GM21825 (cell line): ENCODE data around the gene FKBP7.
"Not testable (repeated sequence)": the region's sequence is repeated elsewhere in the genome, so short reads cannot be mapped to it uniquely, and the experiment has no call there.

Experiments
- ATAC-seq: cut with Tn5 transposase; IDR thresholded peaks from one replicate; pipeline ENCODE4 v1.9.1; 2021; ENCODE audit warnings: mild to moderate bottlenecking, moderate library complexity; ENCODE audit not compliant: unreplicated experiment

FKBP7 gene

DNA sequence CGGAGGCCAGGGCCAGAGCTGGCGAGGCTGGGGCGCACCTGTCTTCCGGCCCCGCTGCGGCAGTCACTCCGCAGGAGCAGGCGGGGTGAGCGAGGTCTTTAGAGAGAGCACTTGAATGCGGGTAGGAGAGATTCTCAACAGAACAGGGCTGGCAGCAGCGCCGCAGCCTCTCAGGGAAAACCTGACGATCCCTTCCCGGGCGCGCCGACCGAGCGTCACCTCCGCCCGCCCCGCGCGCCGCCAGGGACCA is 28.0 kb downstream of the FKBP7 start:
- ATAC-seq = peak; percentile 42

DNA sequence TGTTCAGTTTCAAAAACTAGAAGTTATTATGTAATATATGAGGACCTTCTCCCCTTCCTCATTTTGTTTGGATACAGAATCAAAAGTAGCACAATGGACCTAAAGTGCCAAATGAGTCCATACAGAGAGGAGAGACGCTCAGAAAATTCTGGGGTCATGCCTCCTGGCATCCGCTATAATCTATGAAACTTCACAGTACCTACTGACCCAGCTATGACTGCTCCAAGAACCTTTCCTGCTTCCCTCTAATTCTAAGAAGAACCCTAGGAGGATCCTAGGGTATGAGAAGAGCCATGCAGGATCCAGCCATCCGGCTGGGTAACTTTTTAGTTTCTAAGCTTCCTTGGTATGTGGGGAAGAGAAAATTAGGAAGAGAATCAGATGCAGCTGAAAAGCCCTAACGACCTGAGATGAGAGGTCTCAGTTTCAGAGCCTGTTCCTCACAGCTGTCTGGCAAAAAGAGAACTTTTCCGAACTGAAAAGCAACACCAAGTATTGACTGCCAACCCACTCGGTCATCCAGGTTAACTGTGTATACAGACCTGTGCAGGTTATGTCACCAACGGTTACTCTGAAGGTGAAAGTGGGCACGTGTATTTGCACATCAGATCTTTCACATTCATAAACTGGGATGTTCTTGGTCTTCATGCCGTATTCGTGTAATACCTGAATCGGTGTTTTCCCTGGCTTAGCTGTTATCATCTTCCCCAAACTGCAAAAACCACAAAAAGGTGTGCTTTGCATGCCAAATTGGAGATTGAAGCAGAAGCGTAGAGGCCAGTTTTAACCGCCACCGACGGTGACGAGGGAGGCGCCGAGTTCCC is 28.5 kb downstream of the FKBP7 start:
- peak; percentile 4 for ATAC-seq

DNA sequence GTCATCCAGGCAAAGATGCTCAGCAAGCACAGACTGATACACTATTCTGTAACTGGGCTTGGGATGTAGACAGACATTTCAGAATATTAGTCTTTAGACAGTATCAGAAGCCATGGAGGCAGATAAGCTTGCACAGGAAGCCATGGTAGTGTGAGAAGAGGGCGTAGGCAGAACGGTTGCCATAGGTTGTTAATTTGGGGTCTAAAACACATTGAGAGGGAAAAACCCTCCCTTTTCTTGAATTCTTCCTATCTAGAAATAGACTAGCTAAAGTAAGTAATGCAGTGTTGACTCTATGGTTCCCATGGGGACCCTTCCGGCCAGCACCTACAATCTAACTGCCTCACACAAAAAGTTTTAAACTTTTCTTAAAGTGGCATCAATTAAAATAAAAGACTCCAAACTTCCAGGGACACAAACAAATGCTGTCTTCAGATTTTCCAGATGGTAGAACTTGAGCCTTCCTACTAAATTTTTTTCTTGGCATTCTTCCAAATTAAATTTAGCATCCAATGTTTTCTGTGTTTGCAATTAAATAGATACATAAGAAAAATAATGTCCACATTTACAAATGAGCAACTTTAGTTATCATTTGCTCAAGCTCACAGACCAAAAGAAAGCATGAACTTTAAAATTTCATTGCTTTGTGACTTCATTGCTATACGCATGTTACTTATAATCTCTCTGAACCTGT is 29.3 kb downstream of the FKBP7 start:
- no peak for ATAC-seq

DNA sequence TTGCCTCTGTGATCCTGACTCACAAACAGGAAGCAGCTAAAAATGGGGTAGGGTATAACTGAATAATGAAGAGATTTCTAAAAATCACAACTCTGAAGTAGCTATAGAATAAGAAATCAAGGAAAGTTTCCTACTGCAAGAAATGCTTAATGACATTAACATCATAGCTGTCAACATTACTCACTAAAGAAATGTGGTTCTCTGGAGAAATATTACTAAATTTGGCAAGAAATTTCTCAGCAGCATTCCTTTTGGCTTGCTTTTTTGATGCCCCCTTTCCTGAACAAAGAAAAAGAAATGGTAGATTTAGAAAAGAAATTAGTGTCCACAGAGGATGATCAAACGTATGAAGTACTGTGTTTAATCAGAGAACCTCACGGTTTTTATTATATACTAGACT is 37.0 kb downstream of the FKBP7 start:
- ATAC-seq = no peak

DNA sequence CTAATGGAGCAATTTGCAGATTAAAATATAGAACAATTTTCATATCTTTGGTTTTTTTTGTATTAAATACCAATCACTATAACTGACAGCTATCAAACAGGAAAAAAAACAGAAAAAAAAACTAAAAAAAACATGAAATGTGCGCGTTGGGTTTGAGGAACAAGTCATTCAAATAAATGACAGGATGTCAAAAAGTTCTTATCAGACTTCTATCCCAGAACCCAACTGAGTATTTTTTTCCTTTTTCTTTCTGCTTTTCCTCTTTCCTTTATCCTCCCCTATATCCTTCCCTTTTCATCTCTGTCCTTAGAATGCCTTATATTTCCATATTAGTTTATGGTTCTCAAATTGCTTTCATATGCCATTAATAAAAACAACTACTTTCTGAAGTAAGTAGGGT is 41.7 kb downstream of the FKBP7 start:
- no peak for ATAC-seq

DNA sequence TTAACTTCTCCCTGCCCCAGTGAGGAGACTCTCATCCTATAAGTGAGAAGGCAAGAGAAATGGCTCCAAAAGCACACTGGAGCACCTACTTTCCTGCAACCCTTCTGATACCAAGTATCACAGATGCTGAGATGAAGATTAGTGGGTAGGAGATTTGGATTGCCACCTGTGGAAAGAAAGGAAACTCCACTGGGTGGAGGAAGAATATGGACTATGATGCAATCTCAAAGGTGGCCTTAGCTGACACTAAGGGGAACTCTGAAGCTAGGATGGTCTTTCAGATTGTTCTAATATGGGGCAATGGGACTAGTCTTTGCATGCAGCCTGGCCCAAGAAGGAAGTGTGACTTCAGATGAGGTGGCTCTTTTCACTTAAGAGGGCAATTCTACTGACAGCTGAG is 49.1 kb downstream of the FKBP7 start:
- ATAC-seq = no peak

DNA sequence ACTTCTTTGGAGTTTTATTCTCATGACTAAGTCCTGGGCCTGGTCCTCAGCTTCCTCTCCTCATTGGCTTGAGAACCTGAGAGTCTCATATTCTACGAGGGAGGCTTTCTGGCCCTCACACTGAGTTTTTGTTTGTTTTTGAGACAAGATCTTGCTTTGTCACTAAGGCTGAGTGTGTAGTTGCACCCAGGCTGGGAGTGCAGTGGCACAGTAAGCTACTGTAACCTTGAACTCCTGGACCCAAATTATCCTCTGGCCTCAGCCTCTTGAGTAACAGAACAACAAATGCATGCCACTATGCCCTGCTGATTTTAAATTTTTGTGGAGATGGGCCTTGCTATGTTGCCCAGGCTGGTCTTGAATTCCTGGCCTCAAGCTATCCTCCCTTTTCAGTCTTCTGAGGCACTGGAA is 50.0 kb downstream of the FKBP7 start:
- no peak for ATAC-seq

DNA sequence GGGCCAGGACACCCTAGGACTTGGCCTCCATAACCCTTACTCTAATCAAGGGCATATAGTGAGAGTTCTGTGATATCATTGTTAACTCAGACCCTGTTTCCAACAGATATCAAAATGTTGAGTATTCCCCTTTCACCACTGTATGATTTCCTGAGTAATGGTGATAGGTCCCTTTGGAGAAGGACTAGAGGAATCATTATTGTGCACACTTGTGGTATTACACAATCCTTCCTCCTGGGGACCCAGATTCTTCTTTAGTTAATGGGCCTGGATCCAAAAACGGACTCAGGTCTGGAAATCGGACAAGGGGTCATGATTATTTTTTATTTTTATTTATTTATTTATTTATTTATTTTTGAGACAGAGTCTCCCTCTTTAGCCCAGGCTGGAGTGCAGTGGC is 50.9 kb downstream of the FKBP7 start:
- ATAC-seq = no peak

DNA sequence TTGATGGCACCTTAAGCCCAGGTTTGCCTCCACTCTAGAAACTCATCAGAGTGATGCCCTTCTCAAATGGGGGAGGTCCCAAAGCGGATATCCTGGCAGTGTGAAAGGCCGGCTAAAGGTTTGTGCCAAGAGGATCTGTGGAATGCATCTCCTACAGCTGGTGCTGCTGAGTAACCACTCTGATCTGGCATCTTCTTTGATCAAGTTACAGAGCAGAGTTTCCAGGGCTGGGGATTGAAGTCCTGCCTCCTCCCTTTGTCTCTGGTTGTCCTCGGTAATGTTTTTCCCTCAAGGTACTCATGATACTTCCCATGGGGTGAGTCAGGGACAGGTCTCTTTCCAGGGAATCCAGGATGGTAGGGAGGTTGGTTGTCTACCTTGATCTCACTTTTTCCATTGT is 52.0 kb downstream of the FKBP7 start:
- no peak for ATAC-seq

DNA sequence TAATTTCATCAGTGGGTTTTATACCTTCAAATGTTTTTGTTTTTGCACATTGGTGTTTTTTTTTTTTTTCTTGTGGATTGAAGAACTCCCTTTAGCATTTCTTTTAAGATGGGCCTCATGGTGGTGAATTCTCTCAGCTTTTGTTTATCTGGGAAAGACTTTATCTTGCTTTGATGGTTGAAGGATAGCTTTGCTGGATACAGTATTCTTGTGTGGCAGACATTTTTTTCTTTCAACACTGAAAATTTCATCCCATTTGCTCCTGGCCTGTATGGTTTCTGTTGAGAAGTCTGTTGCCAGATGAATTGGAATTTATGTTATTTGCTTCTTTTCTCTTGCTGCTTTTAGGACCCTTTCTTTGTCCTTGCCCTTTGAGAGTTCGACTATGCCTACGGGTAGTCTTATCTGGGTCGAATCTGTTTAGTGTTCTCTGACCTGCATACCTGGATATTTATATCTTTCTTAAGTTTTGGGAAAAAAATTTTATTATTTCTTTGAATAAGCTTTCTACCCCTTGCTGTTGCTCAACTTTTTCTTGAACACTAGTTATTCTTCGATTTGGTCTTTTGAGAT is 53.1 kb downstream of the FKBP7 start:
- no peak for ATAC-seq

DNA sequence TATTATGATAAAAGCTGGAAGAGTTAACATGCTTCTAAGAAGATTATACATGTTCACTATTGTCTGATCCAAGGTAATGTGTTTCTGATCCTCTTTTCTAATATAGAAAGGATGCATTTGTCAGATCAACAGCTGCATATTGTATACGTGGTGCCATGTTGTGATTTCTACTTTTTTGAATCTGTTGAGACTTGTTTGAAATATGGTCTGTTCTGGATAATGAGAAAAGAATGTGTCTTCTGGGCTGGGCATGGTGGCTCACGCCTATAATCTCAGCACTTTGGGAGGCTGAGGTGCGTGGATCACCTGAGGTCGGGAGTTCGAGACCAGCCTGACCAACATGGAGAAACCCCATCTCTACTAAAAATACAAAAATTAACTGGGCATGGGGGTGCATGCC is 54.7 kb downstream of the FKBP7 start:
- ATAC-seq = not testable (repeated sequence)

DNA sequence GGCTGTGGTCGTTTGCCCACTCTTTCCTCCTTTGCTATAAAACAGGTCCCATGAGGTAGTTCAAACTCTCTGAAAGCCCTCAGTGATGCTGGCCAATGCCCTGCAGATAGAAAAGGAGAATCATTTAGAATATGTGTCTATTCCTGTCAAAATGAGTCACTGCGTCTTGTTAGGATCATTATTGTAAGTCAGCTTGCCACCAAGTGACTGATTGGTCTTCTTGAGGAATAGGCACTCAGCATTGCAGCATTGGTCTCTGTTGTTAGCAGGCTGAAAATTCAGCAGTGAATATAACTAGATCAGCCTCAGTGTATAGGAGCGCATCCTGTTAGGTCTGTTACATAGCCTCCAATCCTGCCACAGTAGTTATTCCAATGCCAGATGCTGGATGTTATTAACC is 56.3 kb downstream of the FKBP7 start:
- ATAC-seq = no peak

DNA sequence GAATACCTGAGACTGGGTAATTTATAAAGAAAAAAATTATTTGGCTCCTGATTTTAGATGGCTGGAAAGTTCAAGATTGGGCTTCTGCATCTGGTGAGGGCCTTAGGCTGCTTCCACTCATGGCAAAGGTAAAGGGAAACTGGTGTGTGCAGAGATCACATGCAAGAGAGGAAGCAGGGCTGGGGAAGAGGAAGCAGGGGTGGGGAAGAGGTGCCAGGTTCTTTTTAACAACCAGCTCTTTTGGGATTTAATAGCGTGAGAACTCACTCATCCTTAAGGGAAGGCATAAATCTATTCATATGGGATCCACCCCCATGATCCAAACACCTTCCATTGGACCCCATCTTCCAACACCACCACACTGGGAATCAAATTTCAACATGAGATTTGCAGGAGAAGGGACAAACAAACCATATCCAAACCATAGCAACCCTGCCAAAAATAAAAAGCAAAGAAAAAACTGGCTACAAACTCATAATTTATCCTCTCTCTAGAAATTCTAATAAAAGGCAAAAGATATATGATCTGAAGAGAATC is 57.9 kb downstream of the FKBP7 start:
- ATAC-seq = no peak

DNA sequence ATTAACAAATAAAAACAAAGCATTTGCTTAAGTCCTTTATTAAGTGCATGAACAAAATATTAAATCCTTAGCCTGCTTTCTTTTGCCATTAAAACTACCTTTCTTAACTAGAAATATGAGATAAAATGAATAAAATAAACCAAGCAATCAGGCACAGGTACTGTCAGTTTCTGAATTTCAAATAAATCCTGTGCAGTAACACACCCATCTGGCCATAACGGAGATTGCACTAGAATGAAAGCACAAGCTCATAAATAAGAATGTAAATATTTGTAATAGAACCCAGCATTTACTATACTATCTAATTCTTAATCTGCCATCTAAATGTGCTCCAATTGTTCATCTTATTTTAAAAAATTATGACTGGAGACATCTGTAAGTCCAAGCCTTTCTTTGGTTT is 59.3 kb downstream of the FKBP7 start:
- ATAC-seq = no peak

DNA sequence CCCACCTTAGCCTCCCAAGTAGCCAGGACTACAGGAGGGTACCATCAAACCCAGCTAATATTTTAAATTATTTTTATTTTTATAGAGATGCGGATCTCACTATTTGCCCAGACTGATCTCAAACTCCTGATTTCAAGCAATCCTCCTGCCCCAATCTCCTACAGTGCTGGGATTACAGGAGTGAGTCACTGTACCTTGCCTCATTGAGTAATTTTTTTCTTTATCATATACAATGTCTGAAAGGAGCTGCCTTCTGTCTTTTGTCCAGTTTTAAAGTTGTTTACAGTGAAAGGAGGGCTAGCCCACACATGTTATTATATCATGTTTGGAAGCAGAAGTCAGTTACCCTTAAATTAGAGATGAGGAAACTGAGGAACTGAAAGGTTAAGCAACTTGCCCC is 60.0 kb downstream of the FKBP7 start:
- ATAC-seq = no peak

DNA sequence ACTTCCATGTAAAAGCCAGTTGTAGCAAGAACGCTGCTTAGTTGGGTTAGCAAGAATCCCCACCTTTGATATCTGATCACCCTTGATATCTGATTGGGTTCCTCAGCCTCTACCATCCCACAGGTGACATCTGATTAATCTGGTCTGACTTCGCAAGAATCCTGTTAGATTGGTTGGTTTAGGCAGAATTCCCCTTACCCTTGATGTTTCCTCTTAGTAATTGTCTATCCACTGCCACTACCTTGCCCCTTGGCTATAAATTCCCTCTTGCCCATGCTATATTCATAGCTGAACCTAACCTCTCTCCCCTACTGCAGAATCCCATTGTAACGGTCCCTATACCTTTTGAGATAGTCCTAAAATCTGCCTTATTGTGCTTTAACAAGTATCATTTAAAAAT is 60.5 kb downstream of the FKBP7 start:
- ATAC-seq = no peak

DNA sequence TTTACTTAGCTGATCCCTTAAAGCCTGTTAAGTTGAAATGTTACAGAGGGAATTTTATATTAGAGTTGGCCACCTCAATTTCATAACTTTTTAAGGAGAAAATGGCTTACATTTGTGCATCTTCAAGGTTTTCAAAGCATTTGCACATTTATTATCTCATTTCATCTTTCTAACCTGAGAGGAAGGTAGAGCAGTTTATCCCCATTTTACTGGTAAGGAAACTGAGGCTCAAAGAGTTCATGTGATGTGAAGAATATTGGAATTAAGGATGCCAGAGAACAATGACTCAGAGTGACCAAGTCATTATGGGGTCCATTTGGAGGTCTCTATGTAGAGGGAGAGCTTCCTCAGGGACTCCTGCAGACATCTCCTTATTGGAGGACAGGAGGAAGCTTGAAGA is 62.4 kb downstream of the FKBP7 start:
- no peak for ATAC-seq

DNA sequence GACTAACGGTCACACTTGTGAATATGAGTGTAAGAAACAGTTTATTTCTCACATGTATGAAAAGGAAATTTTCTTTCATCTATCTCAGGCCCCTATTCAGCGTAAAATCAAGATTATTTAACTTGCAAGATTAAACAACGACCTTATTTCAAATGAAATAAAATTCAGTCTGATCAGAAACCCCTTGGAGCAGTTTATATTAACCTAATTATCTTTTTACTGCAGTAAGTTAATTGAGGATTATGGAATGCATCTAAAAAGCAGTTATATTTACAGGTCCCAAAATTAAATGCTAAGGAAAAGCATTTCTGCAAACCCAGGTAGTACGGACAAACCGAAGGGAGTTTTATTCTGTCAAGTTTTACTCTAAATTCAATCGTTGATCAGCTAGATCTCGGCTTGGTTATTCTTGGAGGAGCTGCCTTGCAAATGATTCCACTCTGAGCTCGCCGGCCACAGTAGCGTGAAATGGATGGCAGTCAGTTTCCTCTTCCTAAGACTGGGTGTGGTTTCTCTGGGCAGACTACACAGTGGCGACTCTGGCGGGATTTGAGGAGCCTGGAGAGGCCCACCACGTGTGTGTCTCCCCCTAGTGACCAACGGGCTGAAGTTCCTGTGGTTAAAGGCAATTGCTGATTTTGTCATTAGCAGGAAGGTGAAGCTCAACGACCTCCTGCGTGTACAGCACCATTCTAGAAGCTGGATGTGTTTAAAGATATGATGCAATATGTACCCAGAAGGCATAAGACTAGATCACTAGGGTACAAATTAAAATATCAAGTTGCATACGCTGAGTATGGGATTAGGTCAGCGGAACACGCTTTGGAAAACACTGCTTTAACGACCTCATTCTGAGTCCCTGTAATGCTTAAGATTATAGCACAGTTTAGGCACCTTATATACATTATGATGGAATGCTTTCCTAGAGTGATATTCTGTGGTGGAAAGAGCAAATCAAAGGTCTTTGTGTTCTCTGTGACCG is 63.8 kb downstream of the FKBP7 start:
- peak; percentile 86 for ATAC-seq
